Lower leg skin (tissue), 4 donors: ENCODE results near the gene TANC1. TPM values are rescaled to one million over a fixed set of nuclear protein-coding genes. Genes with fewer than 3 reads are reported as not detected.

ENCODE experiments used
- DNase-seq, 2 donors: peaks; one replicate each; pipeline ENCODE4 v3.0.0-alpha.2; 2019; ENCODE audit warnings: low spot score in 2 of 2
- H3K4me3 ChIP-seq: fragments of 200-600 bp; sonication (generic); 2 replicates; pipeline ENCODE4 v1.5.1; 2017; ENCODE audit warnings: mild to moderate bottlenecking, low read depth; ENCODE audit not compliant: poor library complexity, severe bottlenecking
- CTCF ChIP-seq, 3 donors: fragments of 450-650 bp; IDR thresholded peaks; one replicate each; pipeline ENCODE4 v1.5.1; 2016; ENCODE audit warnings: antibody characterized with exemption in 3 of 3, mild to moderate bottlenecking in 3 of 3, moderate library complexity in 2 of 3
- POLR2A ChIP-seq, 2 donors: fragments of 450-650 bp; IDR thresholded peaks; one replicate each; pipeline ENCODE4 v1.6.1; 2016 to 2017; ENCODE audit warnings: antibody characterized with exemption in 2 of 2, mild to moderate bottlenecking in 1 of 2, moderate library complexity in 1 of 2
- WGBS, 2 donors: methylation state at CpG; one replicate each; pipeline ENCODE4 v1.1.5; 2018; 5-methylcytosine and 5-hydroxymethylcytosine counted together
- intact Hi-C: fragments of 100-400 bp; cut with DNase I; formaldehyde crosslinking; loops from one replicate; pipeline ENCODE4 v1.15.0; 2023; ENCODE audit warnings: low total_unique reads
- total RNA-seq, 4 donors: library from RNA; depleted of rRNA; stranded (reverse); fragments of >200 nt; gene quantifications; one replicate each; pipeline ENCODE4 v1.1.0, GENCODE V29; 2016

Gene TANC1
- total RNA-seq, 4 donors from 2014 or later = 65.8 to 111 (median 93.6) TPM

DNA sequence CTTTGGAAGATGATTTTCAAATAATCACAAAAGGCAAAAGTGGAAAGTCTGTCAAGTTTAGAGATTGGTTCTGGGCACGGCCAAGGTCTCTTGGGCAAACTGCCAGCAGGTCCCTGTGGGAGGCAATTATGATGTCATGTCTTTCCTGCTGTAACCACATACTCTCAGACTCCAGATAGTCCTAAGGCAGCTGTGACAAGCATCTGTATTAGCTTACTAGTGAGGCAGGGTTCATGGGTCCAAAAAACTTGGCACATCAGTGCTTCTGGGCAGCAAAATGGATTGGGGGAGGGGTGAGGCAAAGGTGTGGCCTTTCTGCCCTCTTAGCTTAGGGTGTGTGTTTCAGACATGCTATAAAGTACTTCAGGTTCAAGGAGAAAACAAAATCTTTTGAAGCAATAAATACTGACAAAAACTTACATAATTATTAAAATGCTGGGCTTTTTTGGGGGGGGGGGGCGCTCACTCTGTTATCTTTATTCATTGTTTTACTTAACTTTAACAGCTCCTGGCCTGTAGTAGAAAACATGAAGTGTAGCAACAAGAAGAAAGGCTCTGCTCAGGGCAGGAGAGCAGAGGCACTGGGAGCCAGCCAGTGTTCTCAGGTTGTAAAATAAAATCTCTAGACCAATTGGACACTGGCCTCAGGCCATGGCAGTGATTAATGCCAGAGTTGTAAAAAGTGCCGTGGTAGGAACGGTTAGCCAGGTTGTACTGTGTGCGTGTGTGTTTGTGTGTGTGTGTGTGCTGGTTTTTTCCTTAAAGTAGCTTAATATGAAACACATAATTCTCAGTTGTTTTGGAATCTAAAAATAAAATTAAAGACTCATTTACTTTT lies 14.3 kb upstream of the TANC1 start:
- WGBS, 2 donors = 12 to 17% methylated on average over 5 of the region's 5 CpGs
- H3K4me3 ChIP-seq = no peak overlapping the region
- intact Hi-C loops = no loop called here
- peak in 1 of 2 donors; percentile 92 for DNase-seq
- TF ChIP-seq POLR2A (IDR thresholded peaks at IDR 0.05) (no peak), CTCF (IDR thresholded peaks at IDR 0.05) (no peak)

DNA sequence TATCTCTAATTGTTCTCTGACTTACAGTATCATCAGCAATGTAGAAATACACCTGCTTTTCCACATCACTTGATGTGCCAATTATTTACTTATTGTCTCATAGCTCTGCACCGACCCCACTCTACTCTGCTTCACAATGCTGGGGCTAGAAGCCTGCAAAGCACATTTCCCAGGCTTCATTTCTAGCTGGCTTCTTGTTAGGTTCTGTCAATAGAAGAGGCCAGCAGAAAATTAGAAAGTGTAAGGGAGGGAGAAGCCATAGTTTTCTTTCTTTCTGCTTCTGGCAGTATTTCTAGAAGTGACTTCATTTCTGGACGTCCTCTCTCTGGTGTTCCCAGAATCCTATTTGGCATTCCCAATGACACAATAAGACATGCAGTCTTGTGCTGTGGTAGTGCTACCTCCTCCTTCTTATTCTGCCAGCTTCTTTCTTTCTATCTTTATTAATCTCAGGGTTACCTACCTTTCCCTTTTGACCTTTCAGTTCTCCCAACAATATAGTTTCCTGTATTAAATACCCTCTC lies 12.5 kb upstream of the TANC1 start:
- intact Hi-C loops = no loop called here
- 55 to 59% methylated on average over 2 of the region's 2 CpGs for WGBS, 2 donors
- no peak for DNase-seq
- TF ChIP-seq CTCF (IDR thresholded peaks at IDR 0.05) (no peak), POLR2A (IDR thresholded peaks at IDR 0.05) (no peak)
- H3K4me3 ChIP-seq = no peak overlapping the region

- 93 to 100% methylated on average over 1 of the region's 1 CpG for WGBS, 2 donors
Observed at GRCh38 chr2:158958365-158958764, 10.1 kb upstream of the TANC1 start.

GRCh38 chr2:158960193-158960592 lies 8.2 kb upstream of the TANC1 start:
- no peak for DNase-seq
- WGBS, 2 donors = 65 to 81% methylated on average over 2 of the region's 2 CpGs
- H3K4me3 ChIP-seq = no peak overlapping the region
- intact Hi-C loops = no loop called here
- TF ChIP-seq CTCF (IDR thresholded peaks at IDR 0.05) (no peak), POLR2A (IDR thresholded peaks at IDR 0.05) (no peak)

More at GRCh38 chr2:158958365-158958764, 10.1 kb upstream of the TANC1 start:
- DNase-seq = no peak
- intact Hi-C loops = no loop called here
- TF ChIP-seq POLR2A (IDR thresholded peaks at IDR 0.05) (no peak), CTCF (IDR thresholded peaks at IDR 0.05) (no peak)
- H3K4me3 ChIP-seq = no peak overlapping the region

DNA sequence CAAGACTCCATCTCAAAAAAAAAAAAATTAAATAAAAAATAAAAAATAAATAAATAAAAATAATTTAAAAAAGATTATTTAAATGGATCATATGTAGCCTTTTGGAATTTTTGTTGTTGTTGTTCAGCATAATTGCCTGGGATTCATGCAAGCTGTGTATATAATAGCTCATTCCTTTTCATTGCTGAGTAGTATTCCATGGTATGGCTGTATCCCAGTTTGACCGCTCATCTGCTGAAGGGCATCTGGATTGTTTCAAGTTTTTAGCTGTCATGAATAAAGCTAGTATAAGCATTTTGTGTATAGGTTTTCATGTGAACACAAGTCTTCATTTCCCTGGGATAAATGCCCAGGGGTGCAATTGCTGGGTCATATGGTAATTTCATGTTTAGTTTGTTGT lies 6.4 kb upstream of the TANC1 start:
- H3K4me3 ChIP-seq = no peak overlapping the region
- WGBS, 2 donors = 89 to 100% methylated on average over 1 of the region's 1 CpG
- TF ChIP-seq POLR2A (IDR thresholded peaks at IDR 0.05) = no peak
- TF ChIP-seq CTCF (IDR thresholded peaks at IDR 0.05) = no peak
- intact Hi-C loops = no loop called here
- no peak for DNase-seq
